SK-N-MC (cell line): ENCODE measurements around the gene ZNF831.

ENCODE experiments used
- EZH2 ChIP-seq: fragments of 200-600 bp; sonication (generic); IDR thresholded peaks from one replicate; pipeline ENCODE4 v1.6.1; 2017; ENCODE audit warnings: antibody characterized with exemption
- POLR2AphosphoS5 ChIP-seq: IDR thresholded peaks from 2 replicates; pipeline ENCODE4 v1.6.1; 2012; ENCODE audit warnings: mild to moderate bottlenecking, low read depth, low read length, borderline replicate concordance

GRCh38 chr20:59193325-59193724 lies 29.7 kb downstream of the ZNF831 start:
- TF ChIP-seq EZH2 (no peak), POLR2AphosphoS5 (no peak)
